ENCODE data around the gene ADH1C.

The ADH1C gene

DNA sequence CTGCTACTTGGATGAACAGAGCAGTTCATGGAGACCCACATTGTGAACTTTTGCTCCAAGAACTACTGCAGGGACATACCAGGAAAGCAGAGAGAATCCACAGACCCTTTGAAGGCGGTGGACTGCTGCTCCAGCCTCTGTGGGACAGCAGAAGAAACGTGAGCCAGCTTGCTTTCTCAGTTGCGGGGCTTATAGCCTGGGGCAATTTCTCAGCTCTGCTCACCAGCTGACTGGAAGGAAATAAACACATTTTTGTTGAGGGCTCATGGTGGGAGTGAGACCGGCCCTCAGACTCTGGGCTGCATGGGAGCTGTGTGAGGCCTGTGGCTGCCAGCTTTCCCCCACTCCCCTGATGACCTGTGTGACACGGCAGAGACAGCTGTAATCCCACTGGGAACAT, 59.2 kb downstream of the ADH1C start:
- no peak for DNase-seq

DNA sequence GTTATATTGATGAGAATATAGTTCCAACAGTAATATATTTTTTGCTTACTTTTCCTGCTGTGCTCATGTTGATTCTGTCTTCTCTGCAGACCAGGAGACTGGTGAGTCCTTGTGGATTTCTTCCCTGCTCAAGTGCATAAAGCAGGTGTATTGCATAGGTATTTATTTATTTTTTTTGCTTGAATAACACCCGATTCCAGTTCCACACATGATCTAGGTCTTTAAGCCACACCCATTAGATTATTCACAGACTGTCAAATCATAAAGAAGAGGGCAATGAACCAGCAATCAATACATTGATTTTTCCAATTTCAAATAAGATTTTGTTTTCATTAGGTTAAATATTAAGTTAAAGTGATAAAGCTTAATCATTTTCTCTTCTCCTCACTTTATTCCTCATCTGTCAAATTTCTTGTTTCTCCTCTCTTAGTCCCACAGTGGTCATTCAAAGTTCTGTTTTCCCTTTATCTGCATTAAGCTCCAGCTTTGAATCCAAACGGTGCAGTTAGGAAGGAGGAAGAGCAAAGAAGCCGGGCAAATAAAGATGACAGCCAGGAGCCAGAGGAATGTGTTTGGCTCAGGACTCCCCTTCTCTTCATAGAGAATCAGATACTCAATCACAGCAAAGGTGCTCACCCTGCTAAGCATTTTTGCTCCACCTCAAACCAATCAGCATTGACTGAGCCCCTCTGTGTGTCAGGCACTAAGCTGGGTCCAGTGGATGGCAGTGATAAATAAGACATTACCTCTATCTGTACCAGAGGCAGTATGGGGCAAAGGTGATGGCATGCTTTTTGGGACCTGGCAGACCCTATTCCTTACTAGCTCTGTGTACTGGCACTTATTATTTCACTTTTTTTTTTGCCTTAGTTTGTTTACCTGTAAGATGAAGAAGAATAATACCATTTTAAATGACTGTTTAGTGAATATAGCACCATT, 61.4 kb downstream of the ADH1C start, which contains the start of gene ADH1A:
Gene ADH1A, minus strand, starts transcription at position 138 of the 939 bp plus-strand sequence. Its CDS starts 71 bp downstream, at position 67.
- DNase-seq = no peak
